NCI-H2029 treated with DMSO at 0.1 percent for 48 hours (cell line): Measurements from ENCODE around the gene TXNRD1.
"Not testable (repeated sequence)": the region's sequence is repeated elsewhere in the genome, so short reads cannot be mapped to it uniquely, and the experiment has no call there.

Experiments used
- DNase-seq: peaks from one replicate; lab custom pipeline; 2025; lab: John Stamatoyannopoulos, UW

Gene TXNRD1

DNA sequence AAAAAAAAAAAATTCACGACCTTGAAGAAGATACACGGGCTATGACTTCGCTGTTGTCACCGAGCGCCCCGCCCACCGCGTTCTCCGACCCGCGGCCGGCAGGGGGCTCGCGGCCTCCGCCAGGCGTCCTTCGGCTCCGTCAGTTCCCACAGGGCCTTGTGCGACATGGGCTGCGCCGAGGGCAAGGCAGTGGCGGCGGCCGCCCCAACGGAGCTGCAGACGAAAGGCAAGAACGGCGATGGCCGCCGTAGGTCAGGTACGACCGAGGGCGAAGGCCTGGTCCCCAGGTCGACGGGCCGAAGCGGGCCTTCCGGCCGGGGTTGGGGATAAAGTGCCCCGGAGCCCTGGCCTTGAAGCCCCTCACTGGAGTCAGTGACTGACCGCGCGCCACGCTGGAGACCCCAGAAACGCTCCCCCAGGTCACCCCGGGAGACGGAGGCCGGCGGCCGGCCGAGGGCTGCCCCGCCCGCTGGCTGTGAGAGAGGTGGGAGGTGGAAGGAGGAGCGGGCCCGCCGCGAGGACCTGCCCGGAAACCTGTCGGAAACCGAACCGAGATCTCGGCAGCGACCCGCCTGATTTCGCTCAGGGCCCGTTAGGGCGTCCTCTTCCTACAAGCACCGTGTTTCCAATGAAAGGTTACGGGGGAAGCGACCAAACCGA, at the start of gene TXNRD1:
TXNRD1 (plus strand) TSS at position 142 of the 660 bp plus-strand sequence; CDS start at position 166, 24 bp downstream.
- no peak for DNase-seq

GRCh38 chr12:104165801-104166200, 49.8 kb upstream of the TXNRD1 start:
- no peak for DNase-seq

DNA sequence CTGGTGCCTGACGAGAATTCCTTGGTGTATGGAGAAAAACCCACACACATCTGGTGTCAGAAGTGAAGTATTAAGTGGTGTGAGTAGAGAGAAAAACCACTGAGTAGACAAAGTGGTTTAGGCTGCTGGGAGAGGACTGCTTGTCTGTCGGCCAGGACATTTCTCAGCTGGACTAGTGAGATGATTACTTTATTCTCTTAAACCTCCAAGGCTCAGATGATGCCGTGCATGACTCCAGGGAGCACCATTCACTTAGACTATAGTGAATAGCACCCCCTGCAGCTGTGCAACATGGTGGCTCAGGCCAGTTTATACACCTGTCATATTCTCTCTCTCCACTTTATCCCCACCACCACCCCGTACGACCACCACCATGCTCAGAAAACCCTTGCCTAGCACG, 49.1 kb upstream of the TXNRD1 start:
- no peak for DNase-seq

- no peak for DNase-seq
Measured at GRCh38 chr12:104167519-104168458, 47.8 kb upstream of the TXNRD1 start.

DNA sequence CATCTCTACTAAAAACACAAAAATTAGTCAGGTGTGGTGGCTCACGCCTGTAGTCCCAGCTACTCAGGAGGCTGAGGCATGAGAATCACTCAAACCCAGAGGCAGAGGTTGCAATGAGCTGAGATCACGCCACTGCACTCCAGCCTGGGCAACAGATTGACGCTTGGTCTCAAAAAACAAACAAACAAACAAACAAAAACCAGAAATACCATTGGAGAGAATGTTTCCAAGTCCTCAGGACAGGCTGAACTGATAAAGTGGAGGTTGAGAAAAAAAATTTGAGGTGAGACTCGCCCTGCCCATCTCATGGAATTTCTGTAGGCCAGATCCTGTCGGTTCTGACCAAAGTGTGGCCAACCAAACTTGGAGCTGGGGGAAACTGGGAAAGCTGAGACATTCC, 47.0 kb upstream of the TXNRD1 start:
- DNase-seq: no peak

DNA sequence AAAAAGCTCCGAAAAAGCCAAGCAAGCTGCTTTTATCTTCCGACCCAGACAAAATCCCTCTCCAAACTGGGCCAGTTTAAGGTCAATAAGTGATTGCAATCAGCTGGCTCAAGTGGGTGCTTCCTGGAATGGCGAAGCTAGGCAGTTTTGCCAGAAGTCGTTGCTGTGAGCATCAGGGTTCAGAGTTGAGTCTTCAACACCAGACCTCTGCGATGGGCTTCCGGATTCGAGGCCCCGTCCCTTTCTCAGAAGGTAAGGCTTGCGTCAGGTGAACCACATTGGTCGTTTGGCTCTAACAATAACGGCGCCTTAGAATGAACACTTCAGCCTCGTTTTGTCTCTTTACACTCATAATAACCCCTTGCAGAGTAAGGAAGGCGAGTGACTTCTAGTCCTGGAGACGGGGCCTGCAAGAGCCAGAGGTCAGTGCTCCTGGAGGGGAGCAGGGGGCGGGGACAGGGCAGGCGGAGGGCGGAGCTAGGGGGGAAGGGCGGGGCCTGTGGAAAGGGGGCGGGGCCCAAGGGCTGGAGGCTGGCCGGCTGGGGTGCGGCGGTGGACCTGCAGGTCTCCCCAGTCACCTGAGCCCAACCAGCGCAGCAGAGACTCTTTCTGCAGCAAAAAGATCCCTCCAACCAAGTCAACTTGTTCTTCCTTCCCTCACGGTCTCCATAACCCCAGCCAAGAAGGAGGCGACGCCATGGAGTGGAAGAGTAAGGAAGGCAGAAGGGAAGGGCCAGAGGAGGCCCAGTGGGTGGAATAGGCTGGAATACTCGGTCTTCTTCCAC, 43.6 kb upstream of the TXNRD1 start:
- DNase-seq: no peak

DNA sequence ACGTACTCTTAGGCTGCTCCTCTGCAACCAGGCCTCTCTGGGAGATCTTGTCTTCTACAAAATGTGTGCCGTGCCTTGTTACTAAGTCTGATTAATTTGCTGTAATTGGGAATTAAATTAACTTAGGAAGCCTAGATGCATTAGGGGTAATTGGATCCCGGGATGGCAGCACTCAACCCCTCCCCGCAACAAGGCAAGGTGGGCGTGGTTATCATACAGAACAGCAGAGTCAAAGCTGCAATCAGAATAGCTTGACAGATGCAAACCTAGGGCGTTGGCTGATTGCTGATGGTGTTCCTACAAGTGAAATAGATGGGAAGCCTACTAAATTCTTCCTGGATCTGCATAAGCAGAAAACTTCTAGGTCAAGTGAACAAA, 43.0 kb upstream of the TXNRD1 start:
- no peak for DNase-seq

DNA sequence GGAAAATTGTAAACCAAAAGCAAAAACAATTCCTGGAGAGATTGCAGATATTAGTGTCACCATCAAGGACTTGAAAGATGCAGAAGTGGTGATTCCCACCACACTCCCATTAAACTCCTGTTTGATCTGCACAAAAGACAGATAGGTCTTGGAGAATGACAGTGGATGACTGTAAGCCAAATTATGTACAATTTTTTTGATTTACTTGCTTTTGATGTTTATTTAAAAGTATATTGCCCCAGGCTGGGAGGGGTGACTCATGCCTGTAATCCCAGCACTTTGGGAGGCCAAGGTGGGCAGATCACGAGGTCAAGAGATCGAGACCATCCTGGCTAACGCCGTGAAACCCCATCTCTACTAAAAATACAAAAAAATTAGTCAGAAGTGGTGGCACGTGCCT, 41.8 kb upstream of the TXNRD1 start:
- not testable (repeated sequence) for DNase-seq

DNA sequence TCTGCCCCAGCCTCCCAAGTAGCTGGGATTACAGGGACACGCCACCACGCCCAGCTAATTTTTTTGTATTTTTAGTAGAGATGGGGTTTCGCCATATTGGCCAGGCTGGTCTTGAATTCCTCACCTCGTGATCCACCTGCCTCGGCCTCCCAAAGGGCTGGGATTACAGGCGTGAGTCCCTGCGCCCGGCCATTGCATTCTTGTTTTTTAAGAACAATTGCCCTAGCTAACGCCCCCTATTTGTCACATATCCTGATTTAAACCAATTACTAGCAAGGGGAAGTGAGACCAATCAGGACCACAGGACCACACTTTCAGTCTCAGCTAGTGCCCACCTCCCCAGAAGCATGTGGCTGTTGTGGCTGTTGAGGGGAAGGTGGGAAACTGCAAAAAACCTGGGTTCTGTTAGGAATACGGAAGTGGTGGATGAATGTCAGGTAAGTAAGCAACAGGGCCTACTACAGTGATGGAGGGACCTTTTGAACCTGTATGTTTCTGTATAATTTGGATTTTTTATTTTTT, 39.8 kb upstream of the TXNRD1 start:
- no peak for DNase-seq

DNA sequence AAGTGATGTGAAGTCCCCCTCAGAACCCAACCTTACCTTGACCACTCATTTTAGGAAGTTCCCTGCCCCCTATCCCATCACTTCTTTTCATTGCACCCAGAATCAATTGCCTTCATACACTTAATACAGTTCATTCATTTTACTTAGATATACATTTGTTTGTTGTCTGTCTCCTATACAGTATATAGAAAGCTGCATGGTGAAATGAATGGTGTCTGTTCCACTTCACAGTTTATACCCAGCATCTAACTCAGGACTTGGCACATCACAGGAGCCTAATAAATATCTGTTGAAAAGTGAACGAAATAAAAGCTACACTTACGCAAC, 38.3 kb upstream of the TXNRD1 start:
- no peak for DNase-seq

GRCh38 chr12:104177663-104178501, 37.7 kb upstream of the TXNRD1 start:
- DNase-seq: no peak

DNA sequence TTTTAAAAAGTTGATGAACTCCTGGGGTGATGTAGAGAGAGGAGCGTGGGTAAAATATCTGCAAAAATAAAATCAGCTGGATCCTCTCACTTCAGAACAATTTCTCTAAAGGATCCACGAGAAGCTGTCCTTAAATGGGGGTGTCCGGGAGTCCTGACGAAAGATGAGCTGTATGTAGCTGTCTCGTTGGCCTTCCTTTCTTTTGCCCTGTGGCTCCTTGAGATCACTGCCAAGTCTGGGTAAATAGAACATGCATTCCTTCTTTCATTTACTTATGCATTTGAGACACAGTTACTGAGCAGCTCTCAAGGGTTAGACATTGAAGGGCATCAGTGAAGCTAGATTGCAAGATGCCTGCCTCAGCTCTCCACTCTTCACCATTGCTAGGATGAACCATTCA, 35.2 kb upstream of the TXNRD1 start:
- no peak for DNase-seq

GRCh38 chr12:104181313-104181712, 34.3 kb upstream of the TXNRD1 start:
- DNase-seq: no peak

DNA sequence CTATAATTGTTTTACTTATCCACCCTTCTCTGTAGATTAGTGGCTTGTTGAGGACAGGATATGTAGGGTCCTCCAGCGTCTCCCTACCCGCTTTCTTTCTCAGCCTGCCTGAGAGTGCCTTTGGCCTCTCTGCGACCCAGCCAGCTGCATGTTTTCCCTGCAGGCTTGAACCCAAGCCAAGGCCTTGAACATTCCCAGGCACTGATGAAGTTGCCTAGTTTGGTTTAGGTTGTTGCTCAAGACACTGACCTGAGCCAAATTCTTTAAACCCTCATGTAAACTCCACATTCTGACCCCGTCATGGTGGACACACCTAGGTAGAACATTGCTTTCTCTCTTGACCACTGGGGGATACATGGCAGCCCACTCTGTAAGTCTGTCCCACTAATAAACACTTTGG, 33.4 kb upstream of the TXNRD1 start:
- DNase-seq: no peak

DNA sequence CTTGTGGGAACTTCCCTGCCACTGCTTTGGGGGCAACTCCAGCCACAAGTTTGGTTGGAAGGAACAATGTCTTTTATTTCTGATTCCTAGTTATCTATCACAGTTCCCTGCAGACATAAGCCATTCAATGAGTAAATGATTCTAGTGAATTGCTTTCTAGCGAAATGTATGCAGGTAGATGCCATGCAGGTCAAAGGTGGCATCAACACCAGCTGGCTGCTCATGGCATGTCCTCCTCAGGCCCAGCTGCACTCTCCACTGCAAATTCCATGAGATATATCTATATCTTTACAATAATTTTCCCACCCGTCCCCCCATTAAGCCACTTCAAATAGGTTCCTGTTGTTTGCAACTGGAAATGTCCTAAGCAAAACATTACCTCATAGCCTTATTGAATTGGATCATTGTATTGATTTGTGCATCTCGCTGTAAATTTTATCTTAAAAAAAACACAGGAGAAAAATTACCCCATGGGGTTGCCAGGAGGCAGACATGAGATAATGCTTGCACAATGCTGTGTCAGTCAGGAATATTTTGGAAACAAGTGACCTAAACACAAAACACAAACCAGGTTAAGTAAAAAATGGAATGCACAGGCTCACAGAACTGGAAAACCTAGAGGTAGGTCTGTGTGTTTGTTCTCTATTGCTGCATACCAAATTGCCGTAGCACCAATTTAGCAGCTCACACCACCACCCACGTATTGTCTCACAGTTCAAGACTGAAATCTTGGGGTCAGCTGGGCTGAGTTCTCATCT, 32.8 kb upstream of the TXNRD1 start:
- DNase-seq: no peak

DNA sequence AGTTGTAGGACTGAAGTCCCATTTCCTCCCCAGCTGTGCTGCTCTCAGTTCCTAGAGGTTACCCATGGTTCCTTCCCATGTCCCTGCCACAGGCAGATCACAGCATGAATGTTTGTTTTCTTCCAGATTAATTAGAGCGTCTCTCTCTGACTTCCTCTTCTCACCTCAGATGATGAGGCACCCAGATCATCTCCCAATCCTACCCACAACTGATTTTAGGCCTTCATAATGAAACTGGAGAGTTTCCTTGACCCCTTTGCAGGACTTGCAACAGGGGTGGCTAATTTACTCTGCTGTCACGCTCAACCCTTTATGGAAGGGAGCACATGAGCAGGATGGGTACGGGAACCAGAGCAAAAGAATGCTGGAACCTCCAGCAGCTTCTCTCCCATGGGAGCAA, 32.1 kb upstream of the TXNRD1 start:
- DNase-seq: no peak

DNA sequence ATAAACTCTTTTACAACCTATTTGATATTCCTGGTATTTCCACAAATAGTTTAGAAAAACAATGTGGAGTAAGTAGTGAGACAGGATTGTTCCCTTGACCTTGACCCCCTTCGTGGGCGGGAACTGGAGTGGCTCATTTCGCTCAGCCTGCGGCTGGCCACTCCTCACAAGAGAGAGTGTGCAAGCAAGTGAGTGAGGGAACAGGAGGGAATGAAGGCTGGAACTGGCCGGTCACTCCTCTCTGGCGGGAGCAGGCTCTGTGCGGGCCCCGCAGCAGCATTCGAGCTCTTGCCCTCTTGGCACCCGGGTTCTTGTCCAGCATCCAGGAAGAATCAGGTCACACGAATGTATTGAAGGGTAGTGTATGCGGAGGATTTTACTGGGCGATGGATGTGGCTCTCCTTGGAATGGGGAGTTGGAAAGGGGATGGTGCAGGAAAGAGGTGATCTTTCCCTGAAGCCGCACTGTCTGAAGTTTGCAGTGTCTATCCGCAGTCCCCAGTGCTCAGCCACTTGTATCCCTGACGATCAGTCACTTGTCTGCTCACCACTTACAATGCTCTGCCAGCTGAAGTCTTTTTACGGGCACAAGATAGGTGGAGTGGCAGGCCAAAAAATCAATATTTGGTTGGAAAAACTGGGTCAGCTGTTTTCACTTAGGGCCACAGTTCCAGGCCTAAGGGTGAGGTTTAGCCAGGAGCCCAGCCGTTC, 28.0 kb upstream of the TXNRD1 start:
- DNase-seq: no peak

- no peak for DNase-seq
Measured at GRCh38 chr12:104188534-104188933, 27.0 kb upstream of the TXNRD1 start.

DNA sequence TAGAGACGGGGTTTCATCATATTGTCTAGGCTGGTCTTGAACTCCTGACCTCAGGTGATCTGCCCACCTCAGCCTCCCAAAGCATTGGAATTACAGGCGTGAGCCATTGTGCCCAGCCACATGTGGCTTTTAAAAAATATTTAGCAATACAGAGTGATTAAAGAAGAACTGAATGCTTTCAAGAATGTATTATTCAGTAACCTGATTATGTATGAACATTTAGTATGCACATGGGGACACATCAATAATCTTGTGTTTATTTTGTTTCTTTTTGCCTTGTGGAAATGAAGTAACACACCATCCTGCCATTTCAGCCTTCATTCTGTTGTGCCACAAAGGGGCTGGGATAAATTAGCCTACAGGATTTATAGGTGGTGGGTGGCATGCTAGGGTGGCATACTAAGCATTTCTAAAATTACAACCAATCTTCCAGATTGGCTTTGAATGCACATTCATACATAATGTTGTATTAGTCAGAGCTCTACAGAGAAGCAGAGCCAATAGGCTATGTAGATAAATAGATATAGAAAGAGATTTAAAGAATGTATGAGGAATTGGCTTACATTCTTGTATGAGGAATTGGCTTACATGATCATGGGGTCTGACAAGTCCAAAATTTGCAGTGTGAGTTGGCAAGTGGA, 25.5 kb upstream of the TXNRD1 start:
- no peak for DNase-seq
